ENCODE data around the gene SPRR2E. TPM values are rescaled to one million over a fixed set of nuclear protein-coding genes. Genes with fewer than 3 reads are reported as not detected.
"Not testable (repeated sequence)": the region's sequence is repeated elsewhere in the genome, so short reads cannot be mapped to it uniquely, and the experiment has no call there.

Gene SPRR2E
- total RNA-seq, 4 donors from 2014 or later: not detected

GRCh38 chr1:153119491-153119971 is 25.2 kb upstream of the SPRR2E start:
- H3K27ac ChIP-seq: no peak overlapping the region
- H3K4me3 ChIP-seq: no peak overlapping the region
- DNase-seq (ENCODE audit: low spot score in 2 of 2): no peak
- H3K9me3 ChIP-seq: peaks cover 0 to 8% (median 0%) of the 10 kb centered on the region in 4 donors
- no peaks in the 10 kb centered on the region for H3K27me3 ChIP-seq
- WGBS, 2 donors: 62 to 64% methylated on average over 3 of the region's 3 CpGs
- no peaks in the 10 kb centered on the region for H3K4me1 ChIP-seq
- TF ChIP-seq CTCF (IDR thresholded peaks at IDR 0.05) (no peak), POLR2A (IDR thresholded peaks at IDR 0.05) (no peak), EP300 (IDR thresholded peaks at IDR 0.05) (no peak)
- H3K36me3 ChIP-seq: no peaks in the 10 kb centered on the region

GRCh38 chr1:153115264-153115663 is 20.9 kb upstream of the SPRR2E start:
- H3K27me3 ChIP-seq; H3K4me3 ChIP-seq; H3K27ac ChIP-seq; H3K9me3 ChIP-seq; H3K4me1 ChIP-seq; H3K36me3 ChIP-seq; DNase-seq (ENCODE audit: low spot score in 2 of 2): not testable (repeated sequence)

GRCh38 chr1:153113416-153113815 is 19.1 kb upstream of the SPRR2E start, which contains the start of gene SPRR2F:
SPRR2F (minus strand) TSS chr1:153113516; CDS start chr1:153112733, 783 bp downstream.
- Histone ChIP-seq H3K4me3 (no peak within 1 kb of the TSS), H3K27me3 (no peaks in the 10 kb centered on the region), H3K36me3 (no peaks in the 10 kb centered on the region), H3K27ac (no peak within 1 kb of the TSS), H3K4me1 (no peaks in the 10 kb centered on the region), H3K9me3 (no peaks in the 10 kb centered on the region)
- no peak for DNase-seq (ENCODE audit: low spot score in 2 of 2)
- WGBS, 2 donors: 75 to 79% methylated on average over 3 of the region's 3 CpGs
- TF ChIP-seq EP300 (IDR thresholded peaks at IDR 0.05): no peak
- TF ChIP-seq POLR2A (IDR thresholded peaks at IDR 0.05): no peak
- no peak for TF ChIP-seq CTCF (IDR thresholded peaks at IDR 0.05)

GRCh38 chr1:153112454-153112853 is 18.1 kb upstream of the SPRR2E start:
- H3K27me3 ChIP-seq; H3K36me3 ChIP-seq; H3K4me3 ChIP-seq; H3K27ac ChIP-seq; DNase-seq (ENCODE audit: low spot score in 2 of 2); H3K9me3 ChIP-seq; H3K4me1 ChIP-seq: not testable (repeated sequence)
- 73 to 79% methylated on average over 5 of the region's 5 CpGs for WGBS, 2 donors

- Histone ChIP-seq H3K36me3 (no peaks in the 10 kb centered on the region), H3K4me1 (no peaks in the 10 kb centered on the region), H3K4me3 (no peak overlapping the region), H3K9me3 (peaks cover 0 to 2% (median 0%) of the 10 kb centered on the region in 4 donors), H3K27ac (no peak overlapping the region), H3K27me3 (no peaks in the 10 kb centered on the region)
- TF ChIP-seq CTCF (IDR thresholded peaks at IDR 0.05) (no peak), POLR2A (IDR thresholded peaks at IDR 0.05) (no peak), EP300 (IDR thresholded peaks at IDR 0.05) (no peak)
- no peak for DNase-seq (ENCODE audit: low spot score in 2 of 2)
- WGBS, 2 donors: 92 to 93% methylated on average over 5 of the region's 5 CpGs
Observed at GRCh38 chr1:153100245-153100644, 5.9 kb upstream of the SPRR2E start.

GRCh38 chr1:153099461-153100045 is 5.2 kb upstream of the SPRR2E start:
- WGBS, 2 donors: 92 to 93% methylated on average over 9 of the region's 9 CpGs
- no peaks in the 10 kb centered on the region for H3K36me3 ChIP-seq
- H3K4me3 ChIP-seq: no peak overlapping the region
- DNase-seq (ENCODE audit: low spot score in 2 of 2): no peak
- H3K9me3 ChIP-seq: no peaks in the 10 kb centered on the region
- no peaks in the 10 kb centered on the region for H3K4me1 ChIP-seq
- H3K27me3 ChIP-seq: no peaks in the 10 kb centered on the region
- no peak overlapping the region for H3K27ac ChIP-seq
- TF ChIP-seq EP300 (IDR thresholded peaks at IDR 0.05) (no peak), POLR2A (IDR thresholded peaks at IDR 0.05) (no peak), CTCF (IDR thresholded peaks at IDR 0.05) (no peak)

Data from tibial nerve (tissue), 4 donors.